ENCODE results near the gene PLXND1.

PLXND1 gene

DNA sequence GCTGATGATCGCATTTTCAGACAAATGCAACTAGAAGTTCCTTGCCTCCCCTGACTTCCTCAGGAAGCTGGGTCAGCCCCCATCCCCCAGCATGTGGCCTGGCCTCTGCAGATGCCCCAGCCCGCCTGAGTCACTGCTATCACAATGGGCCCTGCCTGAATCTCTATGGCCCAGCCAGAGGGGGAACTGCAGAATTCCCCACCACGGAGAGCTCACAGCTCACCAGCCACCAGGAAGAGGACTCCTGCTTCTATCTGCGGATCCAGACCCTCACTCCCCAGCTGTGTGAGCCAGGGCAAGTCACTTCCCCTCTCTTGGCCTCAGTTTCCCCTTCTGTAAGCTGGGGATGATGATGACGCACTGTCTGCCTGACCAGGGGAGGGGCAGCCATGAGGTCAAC, 6.9 kb downstream of the PLXND1 start:
- H3K4me3 ChIP-seq (replicated peaks in 1 of 2; ENCODE audit: low read depth in 2 of 2, low read length in 2 of 2): no peak overlapping the region
- TF ChIP-seq, protein P1, sequence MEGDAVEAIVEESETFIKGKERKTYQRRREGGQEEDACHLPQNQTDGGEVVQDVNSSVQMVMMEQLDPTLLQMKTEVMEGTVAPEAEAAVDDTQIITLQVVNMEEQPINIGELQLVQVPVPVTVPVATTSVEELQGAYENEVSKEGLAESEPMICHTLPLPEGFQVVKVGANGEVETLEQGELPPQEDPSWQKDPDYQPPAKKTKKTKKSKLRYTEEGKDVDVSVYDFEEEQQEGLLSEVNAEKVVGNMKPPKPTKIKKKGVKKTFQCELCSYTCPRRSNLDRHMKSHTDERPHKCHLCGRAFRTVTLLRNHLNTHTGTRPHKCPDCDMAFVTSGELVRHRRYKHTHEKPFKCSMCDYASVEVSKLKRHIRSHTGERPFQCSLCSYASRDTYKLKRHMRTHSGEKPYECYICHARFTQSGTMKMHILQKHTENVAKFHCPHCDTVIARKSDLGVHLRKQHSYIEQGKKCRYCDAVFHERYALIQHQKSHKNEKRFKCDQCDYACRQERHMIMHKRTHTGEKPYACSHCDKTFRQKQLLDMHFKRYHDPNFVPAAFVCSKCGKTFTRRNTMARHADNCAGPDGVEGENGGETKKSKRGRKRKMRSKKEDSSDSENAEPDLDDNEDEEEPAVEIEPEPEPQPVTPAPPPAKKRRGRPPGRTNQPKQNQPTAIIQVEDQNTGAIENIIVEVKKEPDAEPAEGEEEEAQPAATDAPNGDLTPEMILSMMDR (IDR thresholded peaks at IDR 0.05; ENCODE audit: low read depth, low read length): no peak
- DNase-seq (ENCODE audit: low read depth in 2 of 2): peak; percentile 79 to 90

DNA sequence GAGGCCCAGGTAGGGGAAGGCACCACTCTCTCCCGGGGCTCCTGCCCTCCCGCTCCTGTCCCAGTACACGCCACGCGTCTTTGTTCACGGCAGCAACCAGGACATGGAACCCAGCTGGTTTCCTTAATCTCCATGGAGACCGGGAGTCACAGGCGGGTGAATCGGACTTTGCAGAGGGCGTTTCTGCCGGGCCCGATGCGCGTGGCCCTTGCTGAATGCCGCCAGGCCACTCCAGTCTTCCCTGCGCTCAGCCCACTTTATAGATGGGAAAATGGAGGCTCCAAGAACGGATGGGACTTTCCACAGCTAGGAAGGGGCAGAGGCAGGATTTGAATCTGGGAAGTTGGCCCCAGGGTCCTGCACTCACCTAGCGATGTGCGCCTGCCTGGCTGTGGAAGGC, 7.4 kb downstream of the PLXND1 start:
- TF ChIP-seq, protein P1 (IDR thresholded peaks at IDR 0.05; ENCODE audit: low read depth, low read length): no peak
- peak in 1 of 2 donors; percentile 64 for DNase-seq (ENCODE audit: low read depth in 2 of 2)
- peak overlapping the region in 1 of 2 donors; percentile 7 for H3K4me3 ChIP-seq (replicated peaks in 1 of 2; ENCODE audit: low read depth in 2 of 2, low read length in 2 of 2)

DNA sequence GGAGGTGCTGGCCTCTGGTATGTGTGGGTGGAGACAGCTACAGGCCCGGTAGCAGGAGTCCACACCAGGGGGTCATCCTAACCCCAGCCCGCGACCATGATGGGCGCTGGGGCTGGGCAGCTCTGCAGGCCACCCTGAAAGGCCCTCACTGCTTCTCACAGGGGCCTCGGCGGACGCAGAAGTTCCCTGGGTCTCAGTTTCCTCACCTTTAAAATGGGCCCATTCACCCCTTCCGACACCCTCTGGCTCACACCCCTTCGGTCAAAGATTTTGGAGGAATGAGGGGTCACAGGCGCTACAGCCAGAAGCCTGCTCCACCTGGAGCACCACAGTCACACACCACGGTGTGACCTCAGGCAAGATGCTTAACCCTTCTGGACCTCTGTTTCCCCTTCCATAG, 8.0 kb downstream of the PLXND1 start:
- DNase-seq (ENCODE audit: low read depth in 2 of 2): no peak
- no peak overlapping the region for H3K4me3 ChIP-seq (replicated peaks in 1 of 2; ENCODE audit: low read depth in 2 of 2, low read length in 2 of 2)
- TF ChIP-seq, protein P1 (IDR thresholded peaks at IDR 0.05; ENCODE audit: low read depth, low read length): no peak

DNA sequence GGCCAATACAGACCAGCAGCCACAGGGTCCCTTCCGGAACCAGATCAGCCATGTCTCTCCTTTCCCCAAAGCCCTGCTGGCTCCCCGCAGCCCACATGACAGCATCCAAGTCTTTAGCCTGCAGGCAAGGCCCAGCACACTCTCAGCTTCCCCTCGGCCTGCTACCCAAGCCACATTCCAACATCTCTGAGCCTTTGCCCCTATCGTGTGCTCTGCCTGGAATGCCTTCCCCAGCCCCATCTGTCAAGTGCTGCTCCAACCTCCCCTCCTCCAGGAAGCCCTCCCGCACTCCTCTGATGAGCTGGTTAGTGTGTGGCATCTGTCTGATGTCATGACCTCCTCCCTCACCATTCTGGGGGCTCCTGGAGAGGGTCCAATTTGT, 8.5 kb downstream of the PLXND1 start:
- H3K4me3 ChIP-seq (replicated peaks in 1 of 2; ENCODE audit: low read depth in 2 of 2, low read length in 2 of 2): peak overlapping the region in 1 of 2 donors; percentile 7
- TF ChIP-seq, protein P1 (IDR thresholded peaks at IDR 0.05; ENCODE audit: low read depth, low read length): no peak
- peak; percentile 46 to 54 for DNase-seq (ENCODE audit: low read depth in 2 of 2)

DNA sequence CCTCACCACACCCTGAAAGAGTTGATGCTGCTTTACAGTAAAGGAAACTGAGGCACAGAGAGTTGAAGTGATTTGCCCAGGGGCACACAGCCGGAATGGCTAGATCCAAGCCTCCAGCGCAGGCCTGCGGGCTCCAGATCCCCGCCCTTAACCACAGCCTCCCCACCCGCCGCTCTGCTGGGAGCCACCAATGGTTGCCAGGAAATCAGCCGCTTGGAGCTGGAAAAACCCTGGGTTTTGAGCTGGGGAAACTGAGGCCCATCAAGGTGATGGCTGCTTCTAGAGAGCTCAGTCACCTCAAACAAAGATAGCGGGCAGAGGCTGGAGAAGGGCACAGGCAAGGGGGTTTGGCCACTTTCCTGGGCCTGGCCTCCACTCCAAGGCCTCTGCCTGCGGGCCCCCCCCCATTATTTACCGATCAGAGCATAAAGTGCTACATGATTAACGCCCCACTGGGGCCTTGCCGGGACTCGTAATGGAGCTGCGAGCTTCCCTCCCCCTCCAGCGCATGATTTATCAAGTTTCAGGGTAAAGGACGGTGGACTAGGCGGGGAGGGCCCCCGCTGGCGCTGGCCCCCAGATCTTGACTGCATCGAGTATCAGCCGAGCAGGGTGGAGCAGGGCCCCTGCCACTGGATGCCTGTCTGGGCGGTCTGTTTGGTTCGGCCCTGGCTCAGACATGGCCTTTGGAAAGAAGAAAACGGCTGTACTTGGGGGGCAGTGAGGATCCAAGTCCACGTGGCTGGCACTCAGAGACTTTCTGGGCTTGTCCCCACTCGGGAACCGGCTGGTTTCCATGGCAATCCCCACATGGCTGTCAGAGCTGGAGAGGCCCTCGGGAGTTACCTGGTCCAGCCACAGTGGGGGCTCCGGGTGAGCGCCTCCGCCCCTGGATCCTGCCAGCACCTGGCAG, 9.1 kb downstream of the PLXND1 start:
- peak; percentile 64 to 69 for DNase-seq (ENCODE audit: low read depth in 2 of 2)
- TF ChIP-seq, protein P1 (IDR thresholded peaks at IDR 0.05; ENCODE audit: low read depth, low read length): no peak
- peak overlapping the region; percentile 5 to 41 for H3K4me3 ChIP-seq (replicated peaks in 1 of 2; ENCODE audit: low read depth in 2 of 2, low read length in 2 of 2)

DNA sequence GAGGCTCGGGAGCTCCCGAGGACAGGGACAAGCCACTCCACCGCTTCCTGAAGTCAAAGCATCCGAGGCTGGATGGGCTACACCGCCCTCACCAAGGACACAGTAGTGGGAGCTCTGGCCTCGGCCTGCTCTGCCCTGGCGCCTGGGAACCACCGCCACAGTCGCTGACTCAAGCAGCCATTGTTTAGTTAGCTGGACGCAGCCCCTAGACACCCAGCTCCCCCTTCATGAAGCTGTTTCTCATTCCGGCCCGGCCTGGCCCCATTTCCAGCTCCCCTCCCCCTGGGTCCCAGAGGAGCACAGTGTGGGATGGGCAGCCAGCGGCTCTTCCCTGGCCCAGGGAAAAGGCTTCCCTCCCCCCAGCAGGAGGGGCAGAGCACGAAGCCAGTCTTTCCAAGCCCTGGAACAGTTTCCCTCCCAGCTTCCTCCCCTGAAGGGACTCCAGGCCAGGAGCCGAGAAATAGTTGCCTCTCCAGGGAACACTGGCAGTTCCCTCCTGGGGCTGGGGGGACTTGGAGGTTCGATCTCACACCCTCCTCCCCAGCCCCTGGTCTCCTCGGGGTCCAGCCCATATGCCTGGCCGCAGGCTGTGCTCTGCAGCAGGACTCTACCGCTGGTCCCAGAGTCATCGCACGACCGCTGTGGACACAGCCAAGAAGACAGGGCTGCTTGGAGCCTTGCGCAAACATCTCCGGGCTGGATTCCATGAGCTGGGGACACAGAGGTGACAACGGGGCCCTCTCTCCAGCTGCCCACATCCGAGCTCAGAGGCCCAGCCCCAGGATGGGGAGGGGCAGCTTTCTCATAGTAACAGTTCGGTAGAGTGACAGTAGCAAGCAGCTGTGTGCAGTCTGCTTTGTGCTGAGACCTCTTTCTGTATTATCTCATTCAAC, 10.0 kb downstream of the PLXND1 start:
- DNase-seq (ENCODE audit: low read depth in 2 of 2): peak; percentile 98 to 99
- peak overlapping the region in 1 of 2 donors; percentile 41 for H3K4me3 ChIP-seq (replicated peaks in 1 of 2; ENCODE audit: low read depth in 2 of 2, low read length in 2 of 2)
- TF ChIP-seq, protein P1 (IDR thresholded peaks at IDR 0.05; ENCODE audit: low read depth, low read length): peak; percentile 5
